Right lobe of liver (tissue), 6 donors: Measurements from ENCODE around the gene EME2. TPM values are rescaled to one million over a fixed set of nuclear protein-coding genes. Genes with fewer than 3 reads are reported as not detected.

ENCODE experiments used
- ATAC-seq, 4 donors: fragments of 200-7000 bp; cut with Tn5 transposase; one replicate each; pipeline ENCODE4 v1.9.1; 2020; ENCODE audit warnings: mild to moderate bottlenecking in 4 of 4, moderate library complexity in 4 of 4
- DNase-seq, 3 donors: peaks; one replicate each; pipeline ENCODE4 v3.0.0-alpha.2; 2020
- H3K27ac ChIP-seq, 3 donors: fragments of 200-600 bp; one replicate each; pipeline ENCODE4 v1.8.0; 2022
- H3K27me3 ChIP-seq, 2 donors: fragments of 200-600 bp; one replicate each; pipeline ENCODE4 v1.8.0; 2022
- H3K36me3 ChIP-seq, 4 donors: fragments of 200-600 bp; sonication (generic) in 1 of 4; one replicate each; pipeline versions ENCODE4 v1.5.1 to v1.8.0; 2017 to 2022; ENCODE audit warnings: control low read depth in 1 of 4
- H3K4me1 ChIP-seq, 4 donors: fragments of 200-600 bp; sonication (generic) in 1 of 4; one replicate each; pipeline versions ENCODE4 v1.5.1 to v1.8.0; 2017 to 2022; ENCODE audit warnings: control low read depth in 1 of 4
- H3K4me3 ChIP-seq, 3 donors: fragments of 200-600 bp; one replicate each; pipeline ENCODE4 v1.8.0; 2022
- H3K9me3 ChIP-seq, 4 donors: fragments of 200-600 bp; sonication (generic) in 1 of 4; one replicate each; pipeline versions ENCODE4 v1.5.1 to v1.8.0; 2017 to 2022; ENCODE audit warnings: control low read depth in 1 of 4
- POLR2A ChIP-seq: fragments of 450-650 bp; IDR thresholded peaks from one replicate; pipeline ENCODE4 v1.6.1; 2017; ENCODE audit warnings: antibody characterized with exemption, mild to moderate bottlenecking
- WGBS: methylation state at CpG from one replicate; pipeline ENCODE4 v1.1.6; 2018; ENCODE audit warnings: low coverage, low lambda C conversion rate; ENCODE audit not compliant: insufficient coverage; ENCODE audit errors: missing lambda C conversion rate; 5-methylcytosine and 5-hydroxymethylcytosine counted together
- intact Hi-C, 2 donors: fragments of 100-400 bp; cut with DNase I; formaldehyde crosslinking; loops; one replicate each; pipeline versions ENCODE4 v1.11.2 to v1.14.1; 2022
- total RNA-seq, 6 experiments: library from RNA; depleted of rRNA in 2 of 6; stranded (reverse); fragments of >200 nt in 2 of 6; fragmentation: NEBNext Ultra II Directional in 3 of 6; extraction: Animal tissue kit (Norgen Biotek cat#: 25700) in 3 of 6; gene quantifications; one replicate each; pipeline versions ENCODE4 v1.1.0 to v1.2.4, GENCODE V29; 2016 to 2023
- TF ChIP-seq, protein P1 (sequence below), 4 donors: fragments of 200-600 bp in 3 of 4; fragments of 450-650 bp in 1 of 4; IDR thresholded peaks; one replicate each; pipeline versions ENCODE4 v1.5.1 to v1.8.0; 2016 to 2022; ENCODE audit warnings: antibody characterized with exemption in 4 of 4, mild to moderate bottlenecking in 2 of 4
- donor health status: DM: no; HTN: yes; CAD: no.
- donor health status: DM: no; HTN: no; CAD: no.
- donor health status: DM: no; HTN: no; CAD: no.
- donor health status: DM: no; HTN: yes; CAD: no.
- donor health status: DM: no; HTN: yes; CAD: no.

The EME2 gene
- total RNA-seq, 6 experiments from 2014 or later, result 3.8 to 11.1 (median 5.0) TPM

DNA sequence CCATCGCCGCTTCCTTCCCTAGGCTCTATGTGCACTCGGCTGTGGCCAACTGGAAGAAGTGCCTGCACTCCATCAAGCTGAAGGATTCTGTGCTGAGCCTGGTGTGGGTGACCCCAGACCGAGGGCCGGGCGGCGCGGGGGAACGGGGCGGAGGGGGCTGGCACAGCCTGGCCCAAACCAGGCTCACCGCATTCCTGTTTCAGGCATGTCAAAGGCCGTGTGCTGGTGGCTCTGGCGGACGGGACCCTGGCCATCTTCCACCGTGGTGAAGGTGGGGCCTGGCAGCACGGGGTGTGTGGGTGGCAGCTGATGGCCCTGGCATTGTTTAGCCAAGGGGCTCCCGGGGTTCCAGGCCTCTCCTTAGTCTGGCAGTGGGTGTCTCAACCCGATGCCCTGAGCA is 5.9 kb upstream of the EME2 start:
- H3K36me3 ChIP-seq, result peaks cover 0 to 40% (median 2%) of the 10 kb centered on the region in 4 donors
- intact Hi-C loops, result no loop called here
- WGBS, result no CpG with 5 or more reads among the region's 18 CpGs

DNA sequence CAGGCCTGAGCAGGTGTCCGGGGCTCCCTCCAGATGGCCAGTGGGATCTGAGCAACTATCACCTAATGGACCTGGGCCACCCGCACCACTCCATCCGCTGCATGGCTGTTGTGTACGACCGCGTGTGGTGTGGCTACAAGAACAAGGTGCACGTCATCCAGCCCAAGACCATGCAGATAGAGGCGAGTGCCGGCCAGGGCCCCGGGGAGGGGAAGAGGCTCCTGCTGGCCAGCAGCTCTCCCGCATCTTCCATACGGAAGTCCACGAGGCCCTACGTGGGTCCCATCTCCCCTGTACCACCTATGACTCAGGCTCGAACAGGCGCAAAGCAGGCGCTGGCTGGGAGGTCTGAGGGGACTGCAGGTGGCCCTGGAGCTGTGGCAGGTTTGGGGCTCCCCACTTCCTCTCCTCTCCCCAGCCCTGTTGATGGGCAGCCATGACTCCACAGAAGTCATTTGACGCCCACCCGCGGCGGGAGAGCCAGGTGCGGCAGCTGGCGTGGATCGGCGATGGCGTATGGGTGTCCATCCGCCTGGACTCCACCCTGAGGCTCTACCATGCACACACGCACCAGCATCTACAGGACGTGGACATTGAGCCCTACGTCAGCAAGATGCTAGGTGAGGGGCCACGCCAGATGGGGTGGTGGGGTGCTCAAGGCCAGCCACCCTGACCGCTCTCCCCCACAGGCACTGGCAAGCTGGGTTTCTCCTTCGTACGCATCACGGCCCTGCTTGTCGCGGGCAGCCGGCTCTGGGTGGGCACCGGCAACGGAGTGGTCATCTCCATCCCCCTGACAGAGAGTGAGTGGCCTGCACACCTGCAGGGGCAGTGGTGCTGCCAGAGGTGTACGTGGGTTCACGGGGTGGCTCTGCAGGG is 5.3 kb upstream of the EME2 start:
- ATAC-seq (no peak), DNase-seq (no peak)
- TF ChIP-seq, protein P1, sequence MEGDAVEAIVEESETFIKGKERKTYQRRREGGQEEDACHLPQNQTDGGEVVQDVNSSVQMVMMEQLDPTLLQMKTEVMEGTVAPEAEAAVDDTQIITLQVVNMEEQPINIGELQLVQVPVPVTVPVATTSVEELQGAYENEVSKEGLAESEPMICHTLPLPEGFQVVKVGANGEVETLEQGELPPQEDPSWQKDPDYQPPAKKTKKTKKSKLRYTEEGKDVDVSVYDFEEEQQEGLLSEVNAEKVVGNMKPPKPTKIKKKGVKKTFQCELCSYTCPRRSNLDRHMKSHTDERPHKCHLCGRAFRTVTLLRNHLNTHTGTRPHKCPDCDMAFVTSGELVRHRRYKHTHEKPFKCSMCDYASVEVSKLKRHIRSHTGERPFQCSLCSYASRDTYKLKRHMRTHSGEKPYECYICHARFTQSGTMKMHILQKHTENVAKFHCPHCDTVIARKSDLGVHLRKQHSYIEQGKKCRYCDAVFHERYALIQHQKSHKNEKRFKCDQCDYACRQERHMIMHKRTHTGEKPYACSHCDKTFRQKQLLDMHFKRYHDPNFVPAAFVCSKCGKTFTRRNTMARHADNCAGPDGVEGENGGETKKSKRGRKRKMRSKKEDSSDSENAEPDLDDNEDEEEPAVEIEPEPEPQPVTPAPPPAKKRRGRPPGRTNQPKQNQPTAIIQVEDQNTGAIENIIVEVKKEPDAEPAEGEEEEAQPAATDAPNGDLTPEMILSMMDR (IDR thresholded peaks at IDR 0.05), result no peak
- TF ChIP-seq POLR2A, result no peak
- Histone ChIP-seq H3K9me3 (no peaks in the 10 kb centered on the region), H3K4me3 (no peak overlapping the region), H3K4me1 (peaks cover 0 to 11% (median 0%) of the 10 kb centered on the region in 4 donors), H3K27me3 (no peaks in the 10 kb centered on the region), H3K36me3 (peaks cover 0 to 40% (median 2%) of the 10 kb centered on the region in 4 donors), H3K27ac (no peak overlapping the region)
- intact Hi-C loops, result no loop called here
- WGBS, result 87% methylated on average over 3 of the region's 42 CpGs

More for the DNA sequence above, 5.9 kb upstream of the EME2 start:
- no peaks in the 10 kb centered on the region for H3K27me3 ChIP-seq
- H3K9me3 ChIP-seq, result no peaks in the 10 kb centered on the region
- no peak overlapping the region for H3K4me3 ChIP-seq
- ATAC-seq, result no peak
- H3K27ac ChIP-seq, result no peak overlapping the region
- TF ChIP-seq, protein P1 (IDR thresholded peaks at IDR 0.05), result no peak
- no peak for TF ChIP-seq POLR2A
- H3K4me1 ChIP-seq, result peaks cover 0 to 11% (median 0%) of the 10 kb centered on the region in 4 donors
- no peak for DNase-seq

DNA sequence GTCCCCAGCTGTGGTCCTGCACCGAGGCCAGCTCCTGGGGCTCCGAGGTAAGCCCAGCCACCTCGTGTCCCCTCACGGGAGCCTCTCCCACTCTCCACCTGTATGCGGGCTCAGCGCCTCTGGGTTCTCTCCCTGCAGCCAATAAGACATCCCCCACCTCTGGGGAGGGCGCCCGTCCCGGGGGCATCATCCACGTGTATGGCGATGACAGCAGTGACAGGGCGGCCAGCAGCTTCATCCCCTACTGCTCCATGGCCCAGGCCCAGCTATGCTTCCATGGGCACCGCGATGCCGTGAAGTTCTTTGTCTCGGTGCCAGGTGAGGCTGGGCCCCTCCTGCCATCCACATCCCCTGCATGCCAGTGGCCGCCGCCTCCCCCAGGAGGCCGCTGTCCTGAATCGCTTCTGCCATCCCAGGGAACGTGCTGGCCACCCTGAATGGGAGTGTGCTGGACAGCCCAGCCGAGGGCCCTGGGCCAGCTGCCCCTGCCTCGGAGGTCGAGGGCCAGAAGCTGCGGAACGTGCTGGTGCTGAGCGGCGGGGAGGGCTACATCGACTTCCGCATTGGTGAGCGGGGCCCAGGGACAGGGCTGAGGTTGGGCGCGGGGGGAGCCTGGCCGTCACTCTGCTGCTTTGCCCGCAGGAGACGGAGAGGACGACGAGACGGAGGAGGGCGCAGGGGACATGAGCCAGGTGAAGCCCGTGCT is 4.4 kb upstream of the EME2 start:
- DNase-seq (no peak), ATAC-seq (no peak)
- TF ChIP-seq POLR2A, result no peak
- TF ChIP-seq, protein P1 (IDR thresholded peaks at IDR 0.05), result no peak
- intact Hi-C loops, result no loop called here
- 80% methylated on average over 1 of the region's 41 CpGs for WGBS
- H3K27me3 ChIP-seq, result no peaks in the 10 kb centered on the region
- peaks cover 0 to 11% (median 0%) of the 10 kb centered on the region in 4 donors for H3K4me1 ChIP-seq
- H3K36me3 ChIP-seq, result peaks cover 0 to 33% (median 2%) of the 10 kb centered on the region in 4 donors
- H3K27ac ChIP-seq, result no peak overlapping the region
- no peaks in the 10 kb centered on the region for H3K9me3 ChIP-seq
- H3K4me3 ChIP-seq, result no peak overlapping the region

DNA sequence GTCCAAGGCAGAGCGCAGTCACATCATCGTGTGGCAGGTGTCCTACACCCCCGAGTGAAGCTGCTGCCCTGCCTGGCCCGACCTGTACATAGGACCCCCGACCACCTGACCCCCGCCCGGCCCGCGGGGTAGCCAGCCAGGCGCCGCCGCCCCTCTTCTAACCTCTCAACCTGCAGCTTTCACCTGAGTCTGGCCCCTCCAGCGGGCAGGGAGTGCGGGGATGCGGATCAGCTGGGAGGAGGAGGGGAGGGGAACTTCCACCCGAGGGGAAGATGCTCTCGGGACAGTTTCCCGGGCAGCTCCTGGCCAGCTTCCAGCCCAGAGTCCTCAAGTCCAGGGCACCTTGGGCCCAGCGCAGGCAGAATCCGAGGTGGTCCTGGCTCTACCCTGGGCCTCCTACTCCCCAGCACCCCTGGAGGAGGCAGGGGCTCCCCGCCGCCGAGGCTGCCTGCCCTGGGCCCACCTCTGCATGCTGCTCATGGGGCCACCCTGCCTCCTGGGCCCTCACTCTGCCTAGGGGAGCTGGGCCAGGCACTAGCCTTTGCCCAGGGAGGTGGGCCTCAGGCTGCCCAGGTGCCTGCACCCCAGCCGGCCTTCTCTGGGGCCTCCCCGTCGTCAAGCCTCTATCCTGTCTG is 3.7 kb upstream of the EME2 start:
- Histone ChIP-seq H3K27me3 (no peaks in the 10 kb centered on the region), H3K4me3 (no peak overlapping the region), H3K4me1 (peaks cover 0 to 11% (median 2%) of the 10 kb centered on the region in 4 donors), H3K27ac (no peak overlapping the region), H3K36me3 (peaks cover 0 to 32% (median 2%) of the 10 kb centered on the region in 4 donors), H3K9me3 (no peaks in the 10 kb centered on the region)
- TF ChIP-seq, protein P1 (IDR thresholded peaks at IDR 0.05), result no peak
- TF ChIP-seq POLR2A, result no peak
- DNase-seq, result no peak
- no peak for ATAC-seq
- intact Hi-C loops, result no loop called here
- 41% methylated on average over 5 of the region's 26 CpGs for WGBS
